IMR-90 (cell line): ENCODE data around the gene TMEM176B. TPM values are rescaled to one million over a fixed set of nuclear protein-coding genes. Genes with fewer than 3 reads are reported as not detected.

Experiments
- ATAC-seq: fragments of 200-7000 bp; cut with Tn5 transposase; 2 replicates; pipeline ENCODE4 v1.9.1; 2020; ENCODE audit warnings: low read depth, mild to moderate bottlenecking, moderate library complexity
- BruUV-seq: library from RNA; stranded (reverse); fragments of 400-500 nt; replicated peaks from 2 replicates; lab custom pipeline; 2021; lab: Mats Ljungman, UMichigan
- CTCF ChIA-PET: fragments of 300-600 bp; formaldehyde crosslinking; extraction: SDS; loops from one replicate; lab custom pipeline; 2021; ENCODE audit warnings: antibody characterized with exemption; lab: Yijun Ruan, JAX
- POLR2A ChIA-PET: fragments of 300-600 bp; sonication (Branson Sonifier 250); formaldehyde crosslinking; loops from one replicate; lab custom pipeline; 2022; ENCODE audit warnings: antibody characterized with exemption; ENCODE audit not compliant: unreplicated experiment; lab: Charles Lee
- DNase-seq: peaks from one replicate; pipeline ENCODE4 v3.0.0; 2013
- H2AFZ ChIP-seq: replicated peaks from 2 replicates; pipeline ENCODE3; 2013; ENCODE audit warnings: low read length, mild to moderate bottlenecking; ENCODE audit not compliant: poor library complexity
- H2AK5ac ChIP-seq: 2 replicates; pipeline ENCODE4 v1.6.1; 2013; ENCODE audit warnings: low read depth, low read length, inconsistent platforms
- H2AK9ac ChIP-seq: replicated peaks from 2 replicates; pipeline ENCODE3; 2013; ENCODE audit warnings: mild to moderate bottlenecking, low read depth, low read length, moderate library complexity; ENCODE audit not compliant: poor library complexity
- H2BK120ac ChIP-seq: 2 replicates; pipeline ENCODE4 v1.6.1; 2013; ENCODE audit warnings: low read depth, low read length, inconsistent platforms
- H2BK15ac ChIP-seq: 3 replicates; pipeline ENCODE4 v1.6.1; 2013; ENCODE audit warnings: low read depth, low read length, inconsistent platforms
- H2BK20ac ChIP-seq: 2 replicates; pipeline ENCODE4 v1.6.1; 2013; ENCODE audit warnings: low read depth, mild to moderate bottlenecking, inconsistent platforms, low read length, moderate library complexity
- H2BK5ac ChIP-seq: 2 replicates; pipeline ENCODE4 v1.6.1; 2013; ENCODE audit warnings: mild to moderate bottlenecking, low read depth, low read length, inconsistent platforms; ENCODE audit not compliant: poor library complexity, severe bottlenecking
- H3K14ac ChIP-seq: replicated peaks from 2 replicates; pipeline ENCODE4 v1.6.1; 2013; ENCODE audit warnings: low read depth, low read length, inconsistent platforms
- H3K18ac ChIP-seq: 2 replicates; pipeline ENCODE4 v1.6.1; 2013; ENCODE audit warnings: low read depth, low read length, control low read depth
- H3K23ac ChIP-seq: 2 replicates; pipeline ENCODE4 v1.6.1; 2013; ENCODE audit warnings: low read depth, low read length, inconsistent platforms
- H3K27ac ChIP-seq: 2 replicates; pipeline ENCODE4 v1.5.1; 2013; ENCODE audit warnings: mild to moderate bottlenecking, control low read depth, low read length; ENCODE audit not compliant: insufficient read depth
- H3K27me3 ChIP-seq: 2 replicates; pipeline ENCODE4 v1.6.1; 2013; ENCODE audit warnings: low read length; ENCODE audit not compliant: control insufficient read depth, insufficient read depth
- H3K36me3 ChIP-seq: 2 replicates; pipeline ENCODE4 v1.6.1; 2013; ENCODE audit warnings: low read length, mixed read lengths; ENCODE audit not compliant: control insufficient read depth, insufficient read depth
- H3K4ac ChIP-seq: 2 replicates; pipeline ENCODE4 v1.6.1; 2013; ENCODE audit warnings: low read depth, low read length, inconsistent platforms
- H3K4me1 ChIP-seq: 2 replicates; pipeline ENCODE4 v1.6.1; 2013; ENCODE audit warnings: low read length, mixed read lengths; ENCODE audit not compliant: control insufficient read depth, insufficient read depth
- H3K4me2 ChIP-seq: 2 replicates; pipeline ENCODE4 v1.6.1; 2013; ENCODE audit warnings: low read depth, mild to moderate bottlenecking, control low read depth, low read length, moderate library complexity
- H3K4me3 ChIP-seq: 2 replicates; pipeline ENCODE4 v1.5.1; 2013; ENCODE audit warnings: low read depth, mild to moderate bottlenecking, control low read depth, low read length, moderate library complexity; ENCODE audit not compliant: insufficient read depth
- H3K56ac ChIP-seq: 2 replicates; pipeline ENCODE4 v1.6.1; 2013; ENCODE audit warnings: low read length, inconsistent platforms; ENCODE audit not compliant: insufficient read depth; ENCODE audit errors: extremely low read depth
- H3K79me1 ChIP-seq, 2 experiments: 2 replicates each; pipeline ENCODE4 v1.6.1; 2013; ENCODE audit warnings: low read length in 2 of 2, inconsistent platforms in 1 of 2, low read depth in 1 of 2
- H3K9ac ChIP-seq: 2 replicates; pipeline ENCODE4 v1.6.1; 2013; ENCODE audit warnings: low read depth, low read length, control low read depth
- H3K9me1 ChIP-seq: 2 replicates; pipeline ENCODE4 v1.6.1; 2013; ENCODE audit warnings: low read length, inconsistent platforms; ENCODE audit not compliant: insufficient read depth
- H3K9me3 ChIP-seq: 2 replicates; pipeline ENCODE4 v1.6.1; 2013; ENCODE audit warnings: low read length; ENCODE audit not compliant: control insufficient read depth, insufficient read depth
- H4K20me1 ChIP-seq: 2 replicates; pipeline ENCODE4 v1.6.1; 2013; ENCODE audit warnings: low read length, inconsistent platforms; ENCODE audit not compliant: insufficient read depth
- H4K5ac ChIP-seq: 2 replicates; pipeline ENCODE4 v1.6.1; 2013; ENCODE audit warnings: mild to moderate bottlenecking, low read depth, low read length, control low read depth
- H4K8ac ChIP-seq, 2 experiments: 2 replicates each; pipeline ENCODE4 v1.6.1; 2013; ENCODE audit warnings: low read depth in 2 of 2, low read length in 2 of 2, control low read depth in 1 of 2, inconsistent platforms in 1 of 2
- H4K91ac ChIP-seq: 2 replicates; pipeline ENCODE4 v1.6.1; 2013; ENCODE audit warnings: low read depth, low read length, inconsistent platforms; ENCODE audit not compliant: insufficient read depth
- BHLHE40 ChIP-seq: fragments of 150-350 bp; IDR thresholded peaks from 2 replicates; pipeline ENCODE4 v1.6.1; 2016; ENCODE audit warnings: mild to moderate bottlenecking, low read depth, low read length
- CEBPB ChIP-seq: IDR thresholded peaks from 2 replicates; pipeline ENCODE4 v1.6.1; 2012; ENCODE audit warnings: low read depth, low read length, improper control_type of control experiment
- CHD1 ChIP-seq: IDR thresholded peaks from 2 replicates; pipeline ENCODE4 v1.6.1; 2012; ENCODE audit warnings: low read depth, low read length, improper control_type of control experiment
- CTCF ChIP-seq: conservative IDR thresholded peaks from 2 replicates; pipeline ENCODE4 v1.5.1; 2012; ENCODE audit warnings: mild to moderate bottlenecking, low read depth, low read length, improper control_type of control experiment
- FOS ChIP-seq: fragments of 150-350 bp; IDR thresholded peaks from 2 replicates; pipeline ENCODE4 v1.6.1; 2016; ENCODE audit warnings: low read depth, low read length
- MAFK ChIP-seq: IDR thresholded peaks from 2 replicates; pipeline ENCODE4 v1.6.1; 2012; ENCODE audit warnings: low read depth, low read length, improper control_type of control experiment
- MAZ ChIP-seq: IDR thresholded peaks from 2 replicates; pipeline ENCODE4 v1.6.1; 2012; ENCODE audit warnings: low read depth, mild to moderate bottlenecking, low read length, improper control_type of control experiment, moderate library complexity, borderline replicate concordance
- NFE2L2 ChIP-seq: fragments of 150-350 bp; IDR thresholded peaks from 2 replicates; pipeline ENCODE4 v1.6.1; 2016; ENCODE audit warnings: low read depth, mild to moderate bottlenecking, low read length
- POLR2A ChIP-seq: IDR thresholded peaks from 2 replicates; pipeline ENCODE4 v1.6.1; 2012; ENCODE audit warnings: mild to moderate bottlenecking, low read depth, low read length
- RAD21 ChIP-seq: IDR thresholded peaks from 2 replicates; pipeline ENCODE4 v1.6.1; 2012; ENCODE audit warnings: low read length, improper control_type of control experiment
- RCOR1 ChIP-seq: IDR thresholded peaks from 2 replicates; pipeline ENCODE4 v1.6.1; 2012; ENCODE audit warnings: mild to moderate bottlenecking, low read length, improper control_type of control experiment; ENCODE audit not compliant: insufficient replicate concordance
- RFX5 ChIP-seq: IDR thresholded peaks from 2 replicates; pipeline ENCODE4 v1.8.0; 2012; ENCODE audit warnings: low read depth, mild to moderate bottlenecking, low read length, moderate library complexity
- SMC3 ChIP-seq: fragments of 150-350 bp; IDR thresholded peaks from 2 replicates; pipeline ENCODE4 v1.6.1; 2016; ENCODE audit warnings: low read depth, mild to moderate bottlenecking, antibody characterized with exemption, low read length, moderate library complexity
- USF2 ChIP-seq: fragments of 150-350 bp; IDR thresholded peaks from 2 replicates; pipeline ENCODE4 v1.6.1; 2017; ENCODE audit warnings: mild to moderate bottlenecking, antibody characterized with exemption, low read length, low read depth
- WGBS, 2 experiments: methylation state at CpG; one replicate each; pipeline versions ENCODE4 v1.1.5 to v1.1.7; 2013; ENCODE audit warnings: missing lambda C conversion rate in 2 of 2; ENCODE audit not compliant: insufficient read length in 1 of 2; ENCODE audit errors: extremely low coverage in 2 of 2; 5-methylcytosine and 5-hydroxymethylcytosine counted together
- dilution Hi-C: fragments of 300-500 bp; cut with HindIII; formaldehyde crosslinking; loops from one replicate; pipeline ENCODE4 v1.14.3; 2018; ENCODE audit warnings: low sequenced_read_pairs; ENCODE audit not compliant: unreplicated experiment
- in situ Hi-C: fragments of 300-500 bp; cut with MboI; formaldehyde crosslinking; loops from 3 replicates; pipeline ENCODE4 v1.14.3; 2019; ENCODE audit warnings: low sequenced_read_pairs, inconsistent platforms, mixed read lengths
- intact Hi-C: fragments of 100-400 bp; cut with micrococcal nuclease; formaldehyde crosslinking; loops from 2 replicates; pipeline ENCODE4 v1.10.0; 2022
- polyA plus RNA-seq, 3 experiments: library from polyadenylated mRNA; depleted of rRNA; stranded (reverse); fragments of >200 nt; gene quantifications; 2 replicates each; pipeline ENCODE4 v1.2.3, GENCODE V29; 2012; ENCODE audit warnings: low replicate concordance in 1 of 3
- total RNA-seq: library from RNA; depleted of rRNA; stranded (reverse); fragments of >200 nt; gene quantifications from 2 replicates; pipeline ENCODE4 v1.2.3, GENCODE V29; 2012

The TMEM176B gene
- total and polyA plus RNA-seq, 2 of the 4 experiments (the other 2 are of a cell fraction) = not detected

- no peak for TF ChIP-seq POLR2A
- TF ChIP-seq CHD1 = no peak
- TF ChIP-seq RAD21 = no peak
- no peak for TF ChIP-seq CTCF
- no peak for TF ChIP-seq FOS
- TF ChIP-seq BHLHE40 = no peak
- TF ChIP-seq RFX5 = no peak
- TF ChIP-seq SMC3 = no peak
- no peak for TF ChIP-seq MAFK
- no peak for TF ChIP-seq MAZ
- TF ChIP-seq CEBPB = no peak
- TF ChIP-seq NFE2L2 = no peak
- no peak for TF ChIP-seq RCOR1
- no peak for TF ChIP-seq USF2
- intact Hi-C loops = no loop called here
- in situ Hi-C loops = no loop called here
Observed at GRCh38 chr7:150847536-150847935, 47.4 kb upstream of the TMEM176B start.

More at GRCh38 chr7:150847536-150847935, 47.4 kb upstream of the TMEM176B start:
- no peak overlapping the region for H2AK9ac ChIP-seq
- no peak overlapping the region for H3K14ac ChIP-seq
- dilution Hi-C loops = no loop called here
- POLR2A ChIA-PET = no interaction called here
- DNase-seq (no peak), ATAC-seq (no peak)
- no peaks in the 10 kb centered on the region for H4K20me1 ChIP-seq
- H2AK5ac ChIP-seq = no peak overlapping the region
- no peak overlapping the region for H2BK120ac ChIP-seq
- CTCF ChIA-PET = no interaction called here
- H3K56ac ChIP-seq = no peak overlapping the region
- no TSS peak for BruUV-seq
- no peak overlapping the region for H2AFZ ChIP-seq
- no peak overlapping the region for H3K4me2 ChIP-seq
- H2BK20ac ChIP-seq = no peak overlapping the region
- H3K9me1 ChIP-seq = no peaks in the 10 kb centered on the region
- no CpG with 5 or more reads among the region's 5 CpGs for WGBS, 2 experiments
- H2BK15ac ChIP-seq = no peak overlapping the region
- H3K27ac ChIP-seq = no peak overlapping the region
- H4K8ac ChIP-seq = no peak overlapping the region
- no peak overlapping the region for H3K4me3 ChIP-seq
- no peaks in the 10 kb centered on the region; the same call in 1 of the 2 replicates for H3K9me3 ChIP-seq
- H3K4ac ChIP-seq = no peak overlapping the region
- no peak overlapping the region for H3K9ac ChIP-seq
- no peak overlapping the region for H2BK5ac ChIP-seq
- H3K36me3 ChIP-seq = no peaks in the 10 kb centered on the region
- H3K4me1 ChIP-seq = peaks cover 4% of the 10 kb centered on the region; the same call in 1 of the 2 replicates
- H3K27me3 ChIP-seq = peaks cover 3% of the 10 kb centered on the region; the same call in 1 of the 2 replicates
- H4K5ac ChIP-seq = no peak overlapping the region
- H3K79me1 ChIP-seq = no peaks in the 10 kb centered on the region
- H3K23ac ChIP-seq = no peak overlapping the region
- H4K91ac ChIP-seq = no peak overlapping the region
- no peak overlapping the region for H3K18ac ChIP-seq
